Tibial artery (tissue), 4 donors: ENCODE data around the gene WDR81.
"Not testable (repeated sequence)": the region's sequence is repeated elsewhere in the genome, so short reads cannot be mapped to it uniquely, and the experiment has no call there.

Experiments
- DNase-seq, 2 donors: peaks; one replicate each; pipeline ENCODE4 v3.0.0-alpha.2; 2019
- H3K27ac ChIP-seq, 2 donors: fragments of 200-600 bp; sonication (generic) in 1 of 2; 1 replicate in 1 of 2; 2 replicates in 1 of 2; pipeline ENCODE4 v1.5.1; 2018 to 2019; ENCODE audit warnings: mild to moderate bottlenecking in 1 of 2
- H3K27me3 ChIP-seq, 2 donors: fragments of 200-600 bp; sonication (generic) in 1 of 2; one replicate each; pipeline versions ENCODE4 v1.5.1 to v1.6.0; 2016 to 2019
- H3K36me3 ChIP-seq, 3 donors: fragments of 200-600 bp; sonication (generic) in 2 of 3; one replicate each; pipeline ENCODE4 v1.5.1; 2016 to 2019; ENCODE audit warnings: mild to moderate bottlenecking in 2 of 3
- H3K4me1 ChIP-seq, 4 donors: fragments of 200-600 bp; sonication (generic) in 2 of 4; 1 replicate in 3 of 4; 2 replicates in 1 of 4; pipeline ENCODE4 v1.5.1; 2016 to 2019
- H3K4me3 ChIP-seq, 2 donors: fragments of 200-600 bp; sonication (generic) in 1 of 2; 1 replicate in 1 of 2; 2 replicates in 1 of 2; pipeline ENCODE4 v1.5.1; 2018 to 2019; ENCODE audit warnings: mild to moderate bottlenecking in 2 of 2
- H3K9me3 ChIP-seq, 3 donors: fragments of 200-600 bp; sonication (generic) in 1 of 3; one replicate each; pipeline ENCODE4 v1.5.1; 2016 to 2019
- intact Hi-C: fragments of 100-400 bp; cut with DNase I; formaldehyde crosslinking; loops from one replicate; pipeline ENCODE4 v1.15.0; 2023; ENCODE audit warnings: low total_unique reads
- TF ChIP-seq, protein P1 (sequence below), 2 experiments: fragments of 200-600 bp in 1 of 2; fragments of 450-650 bp in 1 of 2; IDR thresholded peaks; one replicate each; pipeline ENCODE4 v1.5.1; 2017 to 2019; ENCODE audit warnings: antibody characterized with exemption in 2 of 2, mild to moderate bottlenecking in 1 of 2, moderate library complexity in 1 of 2

WDR81 gene

DNA sequence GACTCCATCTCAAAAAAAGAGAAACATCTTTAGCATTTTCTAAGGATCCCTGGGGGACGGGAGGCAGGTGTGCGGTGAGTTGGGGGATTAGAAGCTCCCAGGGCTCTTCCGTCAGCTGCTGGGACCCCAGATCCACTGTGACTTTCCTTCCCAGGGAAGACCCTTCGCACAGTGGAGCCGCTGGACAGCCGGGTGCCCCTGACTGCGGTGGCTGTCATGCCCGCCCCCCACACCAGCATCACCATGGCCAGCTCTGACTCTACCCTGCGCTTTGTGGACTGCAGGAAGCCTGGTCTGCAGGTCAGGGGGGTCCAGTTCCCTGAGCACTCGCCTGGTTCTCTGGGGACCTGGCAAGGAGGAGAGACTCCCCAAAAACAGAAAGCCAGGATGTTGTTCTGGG is 10.9 kb downstream of the WDR81 start:
- H3K27ac ChIP-seq = no peak overlapping the region

DNA sequence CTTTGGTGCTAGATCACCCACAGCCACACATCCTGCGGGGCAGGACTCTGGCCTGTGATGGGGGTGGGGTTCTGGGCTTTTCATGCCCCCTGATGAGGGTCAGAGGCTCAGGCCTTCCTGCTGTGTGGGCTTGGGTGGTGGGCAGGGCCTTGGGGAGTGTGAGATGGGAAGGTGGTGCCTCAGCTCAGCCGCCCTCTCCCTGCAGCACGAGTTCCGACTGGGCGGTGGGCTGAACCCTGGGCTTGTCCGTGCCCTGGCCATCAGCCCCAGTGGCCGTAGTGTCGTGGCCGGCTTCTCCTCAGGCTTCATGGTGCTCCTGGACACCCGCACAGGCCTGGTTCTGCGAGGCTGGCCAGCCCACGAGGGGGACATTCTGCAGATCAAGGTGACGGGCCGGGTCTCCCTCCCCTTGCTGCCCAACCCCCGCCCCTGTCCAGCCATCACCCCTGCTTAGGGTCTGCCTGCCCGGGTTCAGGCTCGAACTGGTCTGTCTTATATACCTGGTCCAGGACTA is 11.4 kb downstream of the WDR81 start:
- no peak overlapping the region for H3K4me3 ChIP-seq
- no peaks in the 10 kb centered on the region for H3K9me3 ChIP-seq
- peaks cover 0 to 10% (median 4%) of the 10 kb centered on the region in 4 donors for H3K4me1 ChIP-seq
- peaks cover 24 to 74% (median 54%) of the 10 kb centered on the region in 3 donors for H3K36me3 ChIP-seq
- H3K27ac ChIP-seq = no peak overlapping the region
- DNase-seq = no peak
- intact Hi-C loops = no loop called here
- no peaks in the 10 kb centered on the region for H3K27me3 ChIP-seq
- TF ChIP-seq, protein P1, sequence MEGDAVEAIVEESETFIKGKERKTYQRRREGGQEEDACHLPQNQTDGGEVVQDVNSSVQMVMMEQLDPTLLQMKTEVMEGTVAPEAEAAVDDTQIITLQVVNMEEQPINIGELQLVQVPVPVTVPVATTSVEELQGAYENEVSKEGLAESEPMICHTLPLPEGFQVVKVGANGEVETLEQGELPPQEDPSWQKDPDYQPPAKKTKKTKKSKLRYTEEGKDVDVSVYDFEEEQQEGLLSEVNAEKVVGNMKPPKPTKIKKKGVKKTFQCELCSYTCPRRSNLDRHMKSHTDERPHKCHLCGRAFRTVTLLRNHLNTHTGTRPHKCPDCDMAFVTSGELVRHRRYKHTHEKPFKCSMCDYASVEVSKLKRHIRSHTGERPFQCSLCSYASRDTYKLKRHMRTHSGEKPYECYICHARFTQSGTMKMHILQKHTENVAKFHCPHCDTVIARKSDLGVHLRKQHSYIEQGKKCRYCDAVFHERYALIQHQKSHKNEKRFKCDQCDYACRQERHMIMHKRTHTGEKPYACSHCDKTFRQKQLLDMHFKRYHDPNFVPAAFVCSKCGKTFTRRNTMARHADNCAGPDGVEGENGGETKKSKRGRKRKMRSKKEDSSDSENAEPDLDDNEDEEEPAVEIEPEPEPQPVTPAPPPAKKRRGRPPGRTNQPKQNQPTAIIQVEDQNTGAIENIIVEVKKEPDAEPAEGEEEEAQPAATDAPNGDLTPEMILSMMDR (IDR thresholded peaks at IDR 0.05) = no peak

More for the DNA sequence above, 10.9 kb downstream of the WDR81 start:
- intact Hi-C loops = no loop called here
- TF ChIP-seq, protein P1 (IDR thresholded peaks at IDR 0.05) = no peak
- Histone ChIP-seq H3K27me3 (no peaks in the 10 kb centered on the region), H3K4me1 (peaks cover 0 to 15% (median 6%) of the 10 kb centered on the region in 4 donors), H3K9me3 (no peaks in the 10 kb centered on the region), H3K4me3 (no peak overlapping the region), H3K36me3 (peaks cover 26 to 79% (median 58%) of the 10 kb centered on the region in 3 donors)
- no peak for DNase-seq

DNA sequence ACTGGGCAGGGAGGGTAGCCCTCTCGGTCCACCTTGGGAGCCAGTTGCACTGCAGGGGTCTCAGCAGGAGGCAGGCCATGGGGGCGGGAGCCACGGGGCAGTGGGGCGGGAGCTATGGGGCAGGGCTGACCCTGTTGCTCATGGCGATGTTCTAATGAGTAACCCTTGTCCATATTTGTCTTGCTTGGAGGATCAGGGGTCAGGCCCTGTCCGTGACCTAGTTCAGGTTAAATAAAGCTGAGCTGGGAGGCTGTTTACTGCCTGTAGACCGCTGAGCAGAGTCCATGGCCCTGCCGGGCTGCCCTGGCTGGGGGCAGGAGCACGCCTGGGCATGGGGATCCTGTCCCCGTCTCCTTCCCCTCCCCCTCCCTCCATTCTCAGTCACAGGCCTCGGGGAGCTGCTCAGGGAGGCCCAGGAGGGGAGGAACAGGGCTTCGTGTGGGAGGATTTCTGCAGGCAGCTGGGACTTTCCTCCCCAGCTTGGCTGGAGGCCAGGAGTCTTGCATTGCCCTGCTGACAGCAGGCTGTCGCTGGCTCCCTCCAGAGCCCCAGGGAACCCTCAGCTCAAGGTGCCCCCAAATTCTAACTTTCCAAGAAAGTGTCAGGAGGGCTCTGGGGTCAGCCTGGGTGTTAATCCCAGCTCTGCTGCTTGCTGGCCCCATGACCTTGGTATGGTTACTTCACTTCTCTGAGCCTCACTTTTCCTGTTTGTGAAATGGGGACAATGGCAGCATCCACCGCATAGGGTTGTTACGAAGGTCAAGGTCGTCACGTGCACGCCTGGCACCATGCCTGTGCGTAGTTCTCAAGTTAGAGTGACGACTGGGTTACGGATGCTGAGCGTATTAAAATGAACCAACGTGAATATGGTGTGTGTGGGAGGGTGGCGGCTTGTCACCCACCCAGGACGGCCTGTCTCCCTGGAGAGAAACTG is 12.1 kb downstream of the WDR81 start:
- Histone ChIP-seq H3K4me3 (no peak overlapping the region), H3K27me3 (no peaks in the 10 kb centered on the region), H3K9me3 (no peaks in the 10 kb centered on the region), H3K27ac (no peak overlapping the region), H3K36me3 (peaks cover 19 to 67% (median 50%) of the 10 kb centered on the region in 3 donors), H3K4me1 (peaks cover 0 to 8% (median 4%) of the 10 kb centered on the region in 4 donors)
- TF ChIP-seq, protein P1 (IDR thresholded peaks at IDR 0.05) = no peak
- DNase-seq = peak in 1 of 2 donors; percentile 66
- intact Hi-C loops = no loop called here

GRCh38 chr17:1737531-1738291 is 13.2 kb downstream of the WDR81 start:
- H3K9me3 ChIP-seq = no peaks in the 10 kb centered on the region
- H3K4me1 ChIP-seq = peaks cover 0 to 8% (median 4%) of the 10 kb centered on the region in 4 donors
- H3K27ac ChIP-seq = no peak overlapping the region
- no peak overlapping the region for H3K4me3 ChIP-seq
- intact Hi-C loops = no loop called here
- peaks cover 19 to 58% (median 44%) of the 10 kb centered on the region in 3 donors for H3K36me3 ChIP-seq
- TF ChIP-seq, protein P1 (IDR thresholded peaks at IDR 0.05) = no peak
- DNase-seq = no peak
- H3K27me3 ChIP-seq = no peaks in the 10 kb centered on the region

- DNase-seq, H3K27ac ChIP-seq, intact Hi-C loops, H3K4me1 ChIP-seq, H3K27me3 ChIP-seq, H3K9me3 ChIP-seq, H3K4me3 ChIP-seq: not testable (repeated sequence)
- peaks cover 8 to 16% (median 8%) of the 10 kb centered on the region in 3 donors for H3K36me3 ChIP-seq
Observed at GRCh38 chr17:1741899-1742298, 17.4 kb downstream of the WDR81 start.
